Measurements from ENCODE around the gene SFXN5. TPM values are rescaled to one million over a fixed set of nuclear protein-coding genes. Genes with fewer than 3 reads are reported as not detected.

Gene SFXN5
- polyA plus RNA-seq, 2 of the 4 experiments (the other 2 are of a cell fraction), result 16.7 to 19.6 TPM

GRCh38 chr2:72956050-72956395, 115.5 kb downstream of the SFXN5 start:
- no peak overlapping the region for H3K4me3 ChIP-seq
- H3K4me2 ChIP-seq, result no peak overlapping the region
- FAIRE-seq (no peak), DNase-seq (ENCODE audit: low read depth in 1 of 2, low spot score in 1 of 2) (no peak), ATAC-seq (no peak)
- CTCF ChIA-PET, result interaction anchor here (1.4 to 2.8 kb wide), 3 partner anchors 37 to 221 kb away, joined by 5 to 17 read pairs (median 8); no protein-coding TSS in a partner anchor
- H3K9me3 ChIP-seq, result no peaks in the 10 kb centered on the region
- 94% methylated on average over 2 of the region's 2 CpGs for WGBS (ENCODE audit: missing lambda C conversion rate)
- no peaks in the 10 kb centered on the region for H3K4me1 ChIP-seq
- TF ChIP-seq KDM5A (IDR thresholded peaks at IDR 0.05) (no peak), NFE2L2 (conservative IDR thresholded peaks at IDR 0.05; ENCODE audit: low read length) (no peak), MAZ (IDR thresholded peaks at IDR 0.05; ENCODE audit: borderline replicate concordance, low read depth, low read length) (no peak), ESRRA (IDR thresholded peaks at IDR 0.05; ENCODE audit: borderline replicate concordance, low read length) (no peak), RARB (CRISPR knock-in tag; IDR thresholded peaks at IDR 0.05) (no peak), MYC (IDR thresholded peaks at IDR 0.05; ENCODE audit: borderline replicate concordance, low read length) (no peak), PBX3 (IDR thresholded peaks at IDR 0.05) (no peak), TP53 (CRISPR knock-in tag; IDR thresholded peaks at IDR 0.05) (no peak), RAD21 (conservative IDR thresholded peaks at IDR 0.05 in 1 of 2, IDR thresholded peaks at IDR 0.05 in 1 of 2) (no peak), CBX8 (IDR thresholded peaks at IDR 0.05) (no peak), PHF8 (IDR thresholded peaks at IDR 0.05; ENCODE audit: borderline replicate concordance, low read depth) (no peak), EHMT2 (IDR thresholded peaks at IDR 0.05; ENCODE audit: low read depth) (no peak), NR3C1 (IDR thresholded peaks at IDR 0.05) (no peak)
- no peak overlapping the region for H3K27ac ChIP-seq
- POLR2A ChIA-PET, result no interaction called here

GRCh38 chr2:72955228-72956049, 116.1 kb downstream of the SFXN5 start:
- Histone ChIP-seq H3K27ac (no peak overlapping the region), H3K4me3 (no peak overlapping the region), H3K4me1 (no peaks in the 10 kb centered on the region), H3K9me3 (no peaks in the 10 kb centered on the region), H3K4me2 (no peak overlapping the region)
- ATAC-seq, result no peak
- no peak for TF ChIP-seq CHD4 (IDR thresholded peaks at IDR 0.05; ENCODE audit: borderline replicate concordance)
- no peak for TF ChIP-seq KDM1A (IDR thresholded peaks at IDR 0.05; ENCODE audit: low read depth)
- no peak for TF ChIP-seq REST (IDR thresholded peaks at IDR 0.05)
- TF ChIP-seq PHF8 (IDR thresholded peaks at IDR 0.05; ENCODE audit: borderline replicate concordance, low read depth), result no peak
- TF ChIP-seq CBX8 (IDR thresholded peaks at IDR 0.05), result no peak
- no peak for TF ChIP-seq EP300 (IDR thresholded peaks at IDR 0.05)
- no peak for TF ChIP-seq NPAS2 (CRISPR knock-in tag; IDR thresholded peaks at IDR 0.05; ENCODE audit: borderline replicate concordance)
- TF ChIP-seq USF2 (IDR thresholded peaks at IDR 0.05), result no peak
- no peak for TF ChIP-seq RFX5 (IDR thresholded peaks at IDR 0.05)
- no peak for TF ChIP-seq HOXB13 (CRISPR knock-in tag; IDR thresholded peaks at IDR 0.05; ENCODE audit: low read depth)
- no peak for TF ChIP-seq HEYL (CRISPR knock-in tag; IDR thresholded peaks at IDR 0.05)
- no peak for TF ChIP-seq HMGXB4 (CRISPR knock-in tag; IDR thresholded peaks at IDR 0.05; ENCODE audit: borderline replicate concordance)
- TF ChIP-seq RARB (CRISPR knock-in tag; IDR thresholded peaks at IDR 0.05), result no peak
- TF ChIP-seq HDAC2 (IDR thresholded peaks at IDR 0.05), result no peak
- TF ChIP-seq SREBF2 (IDR thresholded peaks at IDR 0.05), result no peak
- TF ChIP-seq POLR2A (IDR thresholded peaks at IDR 0.05; ENCODE audit: low read length), result no peak
- no peak for TF ChIP-seq FOSL2 (IDR thresholded peaks at IDR 0.05)
- TF ChIP-seq FOSL2 (CRISPR knock-in tag; IDR thresholded peaks at IDR 0.05), result no peak
- CTCF ChIA-PET, result interaction anchor here (0.5 to 4.4 kb wide), 10 partner anchors 8 to 222 kb away, joined by 3 to 34 read pairs (median 5); partner anchors contain the start of gene SPR
- POLR2A ChIA-PET, result no interaction called here
- no peak for FAIRE-seq
- no peak for DNase-seq (ENCODE audit: low read depth in 1 of 2, low spot score in 1 of 2)
- WGBS (ENCODE audit: missing lambda C conversion rate), result 91% methylated on average over 24 of the region's 24 CpGs
